Endothelial cell (in vitro differentiated cells): ENCODE data around the gene ADPRHL1. TPM values are rescaled to one million over a fixed set of nuclear protein-coding genes. Genes with fewer than 3 reads are reported as not detected.

Experiments used
- DNase-seq: peaks from one replicate; pipeline ENCODE4 v3.0.0; 2021; ENCODE audit warnings: low spot score
- H3K27ac Mint-ChIP-seq: one replicate; pipeline ENCODE4 v1.8.0; 2021; ENCODE audit warnings: mixed read lengths, inconsistent platforms; ENCODE audit not compliant: unreplicated experiment
- H3K27me3 Mint-ChIP-seq: one replicate; pipeline ENCODE4 v1.8.0; 2021; ENCODE audit warnings: mild to moderate bottlenecking, moderate library complexity, mixed read lengths, inconsistent platforms; ENCODE audit not compliant: unreplicated experiment
- H3K36me3 Mint-ChIP-seq: one replicate; pipeline ENCODE4 v1.8.0; 2021; ENCODE audit warnings: mild to moderate bottlenecking, low read depth, mixed read lengths, inconsistent platforms; ENCODE audit not compliant: unreplicated experiment
- H3K4me1 Mint-ChIP-seq: one replicate; pipeline ENCODE4 v1.8.0; 2021; ENCODE audit warnings: mild to moderate bottlenecking, mixed read lengths, inconsistent platforms; ENCODE audit not compliant: unreplicated experiment
- H3K4me3 Mint-ChIP-seq: one replicate; pipeline ENCODE4 v1.8.0; 2021; ENCODE audit warnings: mild to moderate bottlenecking, mixed read lengths, inconsistent platforms; ENCODE audit not compliant: unreplicated experiment
- H3K9me3 Mint-ChIP-seq: one replicate; pipeline ENCODE4 v1.8.0; 2021; ENCODE audit warnings: mixed read lengths, inconsistent platforms; ENCODE audit not compliant: unreplicated experiment
- total RNA-seq: library from RNA; stranded (reverse); fragmentation: NEBNext Ultra II Directional; extraction: Animal tissue kit (Norgen Biotek cat#: 25700); gene quantifications from one replicate; pipeline ENCODE4 v1.2.1, GENCODE V29; 2021; ENCODE audit not compliant: unreplicated experiment
- TF ChIP-seq, protein P1 (sequence below): fragments of 200-600 bp; sonication (generic); IDR thresholded peaks from one replicate; pipeline ENCODE4 v1.5.0; 2021; ENCODE audit warnings: antibody characterized with exemption; ENCODE audit not compliant: unreplicated experiment

ADPRHL1 gene
- total RNA-seq, 1 donor from 2014 or later = 1.5 TPM

DNA sequence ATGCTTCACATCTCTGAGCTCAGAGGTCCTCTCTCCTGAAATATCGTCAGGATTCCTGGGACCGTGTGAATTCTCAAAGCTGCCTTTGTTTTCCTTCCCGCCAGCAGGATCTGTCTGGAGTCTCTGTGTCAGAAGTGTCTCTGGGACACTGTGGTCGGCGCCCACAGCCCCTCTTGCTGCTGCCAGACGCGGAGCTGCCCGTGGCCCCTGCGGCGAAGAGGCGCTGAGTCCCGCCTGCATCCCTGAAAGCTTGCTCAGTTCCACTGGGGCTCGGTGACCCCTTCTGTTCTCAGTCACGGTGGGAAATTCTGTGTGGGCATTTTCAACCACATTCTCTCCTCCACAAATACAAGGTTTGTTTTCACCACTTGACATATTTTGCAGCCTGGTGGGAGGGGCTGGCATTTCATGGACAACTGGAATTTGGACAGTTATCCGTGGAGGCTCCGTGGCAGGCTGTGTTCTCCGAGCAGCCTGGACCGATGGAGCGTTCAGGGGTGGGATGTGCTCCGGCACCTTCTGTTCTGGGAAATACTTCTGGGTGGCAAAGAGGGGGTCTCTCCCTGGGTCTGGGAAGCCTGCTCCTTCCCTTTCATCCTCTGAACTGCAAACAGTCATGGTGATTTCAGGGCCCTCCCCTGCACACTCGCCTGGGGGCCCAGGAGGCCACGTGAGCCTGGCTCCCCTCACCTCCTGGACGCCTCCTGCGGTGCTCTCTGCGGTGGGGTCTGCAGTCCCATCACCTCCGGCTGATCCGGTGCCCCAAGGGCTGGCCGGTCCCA, 46.8 kb downstream of the ADPRHL1 start:
- DNase-seq = no peak
- Mint-ChIP-seq H3K4me1 (peaks cover 4% of the 10 kb centered on the region), H3K9me3 (no peaks in the 10 kb centered on the region), H3K4me3 (no peak overlapping the region), H3K36me3 (no peaks in the 10 kb centered on the region), H3K27me3 (peaks cover 7% of the 10 kb centered on the region), H3K27ac (no peak overlapping the region)
- TF ChIP-seq, protein P1, sequence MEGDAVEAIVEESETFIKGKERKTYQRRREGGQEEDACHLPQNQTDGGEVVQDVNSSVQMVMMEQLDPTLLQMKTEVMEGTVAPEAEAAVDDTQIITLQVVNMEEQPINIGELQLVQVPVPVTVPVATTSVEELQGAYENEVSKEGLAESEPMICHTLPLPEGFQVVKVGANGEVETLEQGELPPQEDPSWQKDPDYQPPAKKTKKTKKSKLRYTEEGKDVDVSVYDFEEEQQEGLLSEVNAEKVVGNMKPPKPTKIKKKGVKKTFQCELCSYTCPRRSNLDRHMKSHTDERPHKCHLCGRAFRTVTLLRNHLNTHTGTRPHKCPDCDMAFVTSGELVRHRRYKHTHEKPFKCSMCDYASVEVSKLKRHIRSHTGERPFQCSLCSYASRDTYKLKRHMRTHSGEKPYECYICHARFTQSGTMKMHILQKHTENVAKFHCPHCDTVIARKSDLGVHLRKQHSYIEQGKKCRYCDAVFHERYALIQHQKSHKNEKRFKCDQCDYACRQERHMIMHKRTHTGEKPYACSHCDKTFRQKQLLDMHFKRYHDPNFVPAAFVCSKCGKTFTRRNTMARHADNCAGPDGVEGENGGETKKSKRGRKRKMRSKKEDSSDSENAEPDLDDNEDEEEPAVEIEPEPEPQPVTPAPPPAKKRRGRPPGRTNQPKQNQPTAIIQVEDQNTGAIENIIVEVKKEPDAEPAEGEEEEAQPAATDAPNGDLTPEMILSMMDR = no peak

DNA sequence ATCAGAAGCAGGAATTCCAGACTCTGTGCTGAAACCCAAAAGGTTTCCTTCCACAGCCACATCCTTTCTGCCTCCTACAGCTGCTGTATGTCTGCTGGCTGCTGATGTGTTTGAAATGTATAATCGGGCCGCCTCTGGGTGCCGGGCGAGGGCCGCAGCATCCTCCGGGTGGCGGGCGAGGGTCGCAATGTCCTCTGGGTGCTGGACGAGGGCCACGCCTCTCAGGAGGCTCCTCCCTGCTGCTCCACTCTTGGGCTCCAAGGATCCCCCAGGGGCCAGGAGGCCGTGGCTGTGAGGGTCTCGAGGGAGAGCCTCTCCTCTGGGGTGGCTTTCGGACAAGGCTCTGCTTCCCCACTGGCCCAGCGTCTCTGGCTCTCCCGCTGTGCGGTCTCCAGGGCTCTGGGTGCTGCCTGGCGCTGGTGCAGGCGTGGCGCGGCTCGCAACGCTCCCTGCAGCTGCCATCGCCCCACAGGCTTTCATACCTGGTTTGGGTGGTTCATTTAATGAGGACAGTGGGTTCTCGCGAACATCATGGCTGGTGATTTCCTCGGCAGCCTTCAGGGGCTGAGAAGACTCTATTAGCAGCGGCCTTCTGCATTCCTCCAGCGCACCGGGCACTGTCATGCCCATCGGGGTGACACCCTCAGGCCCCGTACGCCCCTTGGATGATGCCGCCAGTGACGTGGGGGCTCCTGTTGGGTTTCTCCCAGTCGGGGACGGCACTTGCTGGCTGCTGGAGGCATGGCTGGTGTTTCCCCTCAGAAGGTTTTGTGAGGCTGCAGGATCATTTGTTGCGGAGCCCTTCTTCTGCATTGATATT, 47.6 kb downstream of the ADPRHL1 start:
- peaks cover 4% of the 10 kb centered on the region for H3K27me3 Mint-ChIP-seq
- TF ChIP-seq, protein P1 = no peak
- DNase-seq = no peak
- no peaks in the 10 kb centered on the region for H3K9me3 Mint-ChIP-seq
- peaks cover 4% of the 10 kb centered on the region for H3K4me1 Mint-ChIP-seq
- H3K27ac Mint-ChIP-seq = no peak overlapping the region
- H3K4me3 Mint-ChIP-seq = no peak overlapping the region
- no peaks in the 10 kb centered on the region for H3K36me3 Mint-ChIP-seq

DNA sequence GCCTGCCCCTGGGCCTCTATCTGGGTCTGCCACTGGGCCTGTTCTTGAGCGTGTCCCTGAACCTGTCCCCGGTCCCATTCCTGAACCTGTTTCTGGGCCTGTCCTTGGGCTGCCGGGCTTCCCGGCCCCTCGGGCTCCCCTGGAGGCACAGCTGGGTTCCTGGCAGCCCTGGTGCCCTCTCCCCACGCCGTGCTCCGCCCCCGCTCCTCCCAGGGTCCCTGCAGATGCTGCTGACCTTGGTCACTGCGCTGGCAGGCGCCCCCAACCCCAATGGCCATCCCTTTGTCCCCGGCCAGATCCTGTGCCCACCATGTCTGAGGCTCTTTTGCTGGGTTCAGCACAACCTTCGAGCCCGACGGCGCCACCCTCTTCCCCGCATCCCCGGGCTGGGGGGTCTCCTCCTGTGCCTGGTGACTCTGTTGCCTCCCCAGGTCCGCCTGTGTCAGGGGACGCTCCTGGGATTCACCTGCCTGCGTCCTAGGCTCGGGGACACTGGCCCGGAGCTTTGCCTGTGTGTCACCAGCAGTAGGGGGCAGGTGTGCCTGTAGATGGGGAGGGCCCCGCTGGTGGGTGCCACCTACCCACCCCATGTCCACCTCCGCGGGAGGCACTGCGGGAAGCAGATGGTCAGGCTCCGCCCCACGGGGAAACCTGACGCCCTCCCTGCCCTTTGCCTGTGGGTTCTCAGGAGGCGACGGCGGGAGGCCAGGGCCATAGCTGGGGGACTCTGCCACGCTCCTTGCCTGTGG, 48.4 kb downstream of the ADPRHL1 start:
- DNase-seq = no peak
- H3K36me3 Mint-ChIP-seq = no peaks in the 10 kb centered on the region
- peaks cover 4% of the 10 kb centered on the region for H3K4me1 Mint-ChIP-seq
- no peak overlapping the region for H3K27ac Mint-ChIP-seq
- H3K4me3 Mint-ChIP-seq = no peak overlapping the region
- H3K27me3 Mint-ChIP-seq = peaks cover 4% of the 10 kb centered on the region
- no peaks in the 10 kb centered on the region for H3K9me3 Mint-ChIP-seq
- TF ChIP-seq, protein P1 = no peak

DNA sequence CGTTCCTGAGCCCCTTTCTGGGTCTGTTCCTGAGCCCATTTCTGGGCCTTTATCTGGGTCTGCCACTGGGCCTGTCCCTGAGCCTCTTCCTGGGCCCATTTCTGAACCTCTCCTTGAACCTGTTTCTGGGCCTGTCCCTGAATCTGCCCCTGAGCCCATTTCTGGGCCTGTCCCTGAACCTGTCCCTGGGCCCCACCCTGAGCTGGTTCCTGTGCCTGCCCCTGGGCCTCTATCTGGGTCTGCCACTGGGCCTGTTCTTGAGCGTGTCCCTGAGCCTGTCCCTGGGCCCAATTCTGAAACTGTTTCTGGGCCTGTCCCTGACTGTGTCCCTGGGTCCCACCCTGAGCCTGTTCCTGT, 48.9 kb downstream of the ADPRHL1 start:
- Mint-ChIP-seq H3K36me3 (no peaks in the 10 kb centered on the region), H3K27me3 (peaks cover 4% of the 10 kb centered on the region), H3K27ac (no peak overlapping the region), H3K9me3 (no peaks in the 10 kb centered on the region), H3K4me1 (peaks cover 3% of the 10 kb centered on the region), H3K4me3 (no peak overlapping the region)
- TF ChIP-seq, protein P1 = no peak
- DNase-seq = no peak
